Measurements from ENCODE around the gene CYB561.

The CYB561 gene

DNA sequence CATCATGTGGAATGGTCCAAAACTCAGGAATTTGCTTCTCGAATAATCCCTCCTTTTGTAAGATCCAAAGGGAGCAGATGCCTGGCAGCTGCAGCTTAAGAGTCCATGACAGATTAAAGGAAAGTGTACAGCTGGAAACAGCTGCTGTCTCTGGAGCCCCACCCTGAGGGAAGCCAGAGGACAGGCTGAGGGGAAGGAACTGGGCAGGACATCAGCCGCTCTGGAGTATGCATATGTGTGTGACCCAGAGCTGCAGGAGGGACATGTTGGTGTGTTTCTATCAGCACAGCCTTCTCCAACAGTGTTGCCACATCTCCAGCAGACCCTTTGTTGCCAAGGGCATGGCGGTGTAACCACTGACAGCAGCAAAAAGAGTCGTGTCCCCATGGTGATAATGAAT, 46.2 kb downstream of the CYB561 start:
- no peak overlapping the region for H3K4me3 ChIP-seq (ENCODE audit: low read depth, low read length)
- DNase-seq (ENCODE audit: low read depth), result no peak
- no peak for TF ChIP-seq CTCF (IDR thresholded peaks at IDR 0.05; ENCODE audit: insufficient read depth, low read depth, low read length, missing control alignments)

GRCh38 chr17:63399316-63399715, 46.8 kb downstream of the CYB561 start:
- no peak overlapping the region for H3K4me3 ChIP-seq (ENCODE audit: low read depth, low read length)
- no peak for TF ChIP-seq CTCF (IDR thresholded peaks at IDR 0.05; ENCODE audit: insufficient read depth, low read depth, low read length, missing control alignments)
- DNase-seq (ENCODE audit: low read depth), result peak; percentile 11

DNA sequence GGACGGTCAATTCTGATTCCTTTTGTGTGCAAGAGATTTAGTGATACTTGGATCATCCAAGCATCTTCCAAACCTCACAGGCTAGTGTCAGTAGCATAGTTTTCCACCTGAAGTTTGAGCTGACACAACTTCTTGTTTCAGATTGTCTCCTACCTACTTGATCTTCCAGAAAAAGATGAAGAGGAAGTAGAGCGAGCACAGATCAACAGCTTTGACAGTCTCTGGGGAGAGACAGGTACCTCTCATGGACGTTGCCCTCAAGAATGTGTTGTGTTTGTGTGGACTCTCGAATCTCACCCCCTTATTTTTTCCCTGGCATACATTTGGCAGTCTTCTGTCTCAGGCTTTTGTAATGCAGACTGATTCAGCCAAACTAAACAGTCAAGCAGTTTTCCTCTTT, 47.4 kb downstream of the CYB561 start:
- H3K4me3 ChIP-seq (ENCODE audit: low read depth, low read length), result no peak overlapping the region
- no peak for TF ChIP-seq CTCF (IDR thresholded peaks at IDR 0.05; ENCODE audit: insufficient read depth, low read depth, low read length, missing control alignments)
- no peak for DNase-seq (ENCODE audit: low read depth)

GRCh38 chr17:63395075-63395805, 50.9 kb downstream of the CYB561 start:
- DNase-seq (ENCODE audit: low read depth), result no peak
- H3K4me3 ChIP-seq (ENCODE audit: low read depth, low read length), result no peak overlapping the region
- TF ChIP-seq CTCF (IDR thresholded peaks at IDR 0.05; ENCODE audit: insufficient read depth, low read depth, low read length, missing control alignments), result no peak

GRCh38 chr17:63390090-63390489, 56.0 kb downstream of the CYB561 start:
- DNase-seq (ENCODE audit: low read depth), result peak; percentile 48
- no peak overlapping the region for H3K4me3 ChIP-seq (ENCODE audit: low read depth, low read length)
- TF ChIP-seq CTCF (IDR thresholded peaks at IDR 0.05; ENCODE audit: insufficient read depth, low read depth, low read length, missing control alignments), result no peak

DNA sequence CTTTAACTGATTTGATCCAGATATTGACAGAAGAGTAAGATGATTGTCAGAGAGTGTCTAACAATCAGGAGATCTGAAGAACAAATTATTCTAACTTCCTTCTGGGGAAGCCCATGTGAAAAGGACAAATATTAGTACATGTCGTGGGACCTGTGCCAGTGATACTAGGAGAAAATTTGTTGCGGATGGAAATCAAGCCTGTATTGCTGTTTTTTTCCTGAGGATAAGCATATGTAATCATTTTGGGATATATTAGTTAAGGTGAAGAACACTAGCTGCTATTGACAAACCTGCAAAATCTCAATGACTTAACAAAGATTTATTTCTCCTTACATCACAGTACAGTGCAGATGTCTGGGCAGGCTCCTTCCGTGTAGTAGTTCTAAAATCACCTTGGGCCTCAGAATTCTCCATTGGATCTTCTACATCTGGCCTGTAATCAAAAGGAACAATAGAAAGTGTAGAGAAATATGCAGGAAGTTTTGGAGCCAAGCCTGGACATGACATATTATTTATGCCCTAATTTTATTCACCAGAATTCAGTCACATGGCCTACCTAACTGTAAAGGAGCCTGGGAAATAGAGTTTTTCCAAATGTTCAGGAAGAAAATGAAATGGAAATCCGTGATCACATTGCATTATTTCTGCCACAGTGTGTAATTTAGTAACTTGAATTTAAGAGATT, 58.3 kb downstream of the CYB561 start:
- TF ChIP-seq CTCF (IDR thresholded peaks at IDR 0.05; ENCODE audit: insufficient read depth, low read depth, low read length, missing control alignments), result no peak
- no peak overlapping the region for H3K4me3 ChIP-seq (ENCODE audit: low read depth, low read length)
- DNase-seq (ENCODE audit: low read depth), result no peak
